ENCODE data around the gene IKZF2.

GRCh38 chr2:212962691-212963090 is 188.7 kb downstream of the IKZF2 start:
- TF ChIP-seq, protein P1, sequence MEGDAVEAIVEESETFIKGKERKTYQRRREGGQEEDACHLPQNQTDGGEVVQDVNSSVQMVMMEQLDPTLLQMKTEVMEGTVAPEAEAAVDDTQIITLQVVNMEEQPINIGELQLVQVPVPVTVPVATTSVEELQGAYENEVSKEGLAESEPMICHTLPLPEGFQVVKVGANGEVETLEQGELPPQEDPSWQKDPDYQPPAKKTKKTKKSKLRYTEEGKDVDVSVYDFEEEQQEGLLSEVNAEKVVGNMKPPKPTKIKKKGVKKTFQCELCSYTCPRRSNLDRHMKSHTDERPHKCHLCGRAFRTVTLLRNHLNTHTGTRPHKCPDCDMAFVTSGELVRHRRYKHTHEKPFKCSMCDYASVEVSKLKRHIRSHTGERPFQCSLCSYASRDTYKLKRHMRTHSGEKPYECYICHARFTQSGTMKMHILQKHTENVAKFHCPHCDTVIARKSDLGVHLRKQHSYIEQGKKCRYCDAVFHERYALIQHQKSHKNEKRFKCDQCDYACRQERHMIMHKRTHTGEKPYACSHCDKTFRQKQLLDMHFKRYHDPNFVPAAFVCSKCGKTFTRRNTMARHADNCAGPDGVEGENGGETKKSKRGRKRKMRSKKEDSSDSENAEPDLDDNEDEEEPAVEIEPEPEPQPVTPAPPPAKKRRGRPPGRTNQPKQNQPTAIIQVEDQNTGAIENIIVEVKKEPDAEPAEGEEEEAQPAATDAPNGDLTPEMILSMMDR (IDR thresholded peaks at IDR 0.05 in 8 of 11, conservative IDR thresholded peaks at IDR 0.05 in 3 of 11) = no peak
- TF ChIP-seq POLR2A (IDR thresholded peaks at IDR 0.05) (no peak), POLR2AphosphoS5 (IDR thresholded peaks at IDR 0.05) (no peak)

Data from spleen (tissue), 7 donors.